HepG2 (cell line): ENCODE results near the gene SNAP25. TPM values are rescaled to one million over a fixed set of nuclear protein-coding genes. Genes with fewer than 3 reads are reported as not detected.

ENCODE experiments used
- ATAC-seq: fragments of 200-7000 bp; cut with Tn5 transposase; 3 replicates; pipeline ENCODE4 v1.9.1; 2020; ENCODE audit warnings: mild to moderate bottlenecking, moderate library complexity
- BruUV-seq: library from RNA; stranded (reverse); fragments of 400-500 nt; replicated peaks from 2 replicates; lab custom pipeline; 2021; lab: Mats Ljungman, UMichigan
- CTCF ChIA-PET: fragments of 300-600 bp; formaldehyde crosslinking; extraction: SDS; loops from one replicate; lab custom pipeline; 2021; ENCODE audit warnings: low total read pairs, inconsistent platforms, low intra/inter-chr PET ratio; lab: Yijun Ruan, JAX
- POLR2A ChIA-PET: fragments of 350-600 bp; sonication (Branson Sonifier 250); formaldehyde crosslinking; loops from one replicate; lab custom pipeline; 2020; ENCODE audit warnings: antibody characterized with exemption, inconsistent platforms; lab: Yijun Ruan, JAX
- DNase-seq: peaks from one replicate; pipeline ENCODE4 v3.0.0-alpha.2; 2015; ENCODE audit warnings: low spot score
- FAIRE-seq: peaks from 3 replicates; lab custom pipeline; 2011; peaks lifted over from hg19 to GRCh38; lab: Jason Lieb, UNC
- H2AFZ ChIP-seq: one replicate; pipeline ENCODE4 v1.6.1; 2011; ENCODE audit warnings: low read length, inconsistent platforms
- H3K27ac ChIP-seq: fragments of 300-600 bp; 3 replicates; pipeline ENCODE4 v1.8.0; 2011; ENCODE audit warnings: mixed run types, mild to moderate bottlenecking, mixed read lengths, low read length, inconsistent platforms; ENCODE audit not compliant: insufficient read depth; ENCODE audit errors: extremely low read length
- H3K27me3 ChIP-seq, 2 experiments: fragments of 200-600 bp in 1 of 2; 2 replicates in 1 of 2; 3 replicates in 1 of 2; pipeline versions ENCODE4 v1.6.0 to v1.8.0; 2011; ENCODE audit warnings: low read length in 2 of 2, mild to moderate bottlenecking in 2 of 2, moderate library complexity in 2 of 2, inconsistent platforms in 1 of 2; ENCODE audit not compliant: insufficient read depth in 2 of 2, control insufficient read depth in 1 of 2
- H3K36me3 ChIP-seq, 2 experiments: fragments of 200-600 bp in 1 of 2; replicated peaks in 1 of 2; 2 replicates in 1 of 2; 3 replicates in 1 of 2; pipeline versions ENCODE4 v1.5.1 to v1.8.0; 2011; ENCODE audit warnings: low read length in 2 of 2, inconsistent platforms in 1 of 2; ENCODE audit not compliant: insufficient read depth in 2 of 2, control insufficient read depth in 1 of 2
- H3K4me1 ChIP-seq: 2 replicates; pipeline ENCODE4 v1.5.1; 2012; ENCODE audit warnings: low read length, inconsistent platforms; ENCODE audit not compliant: insufficient read depth
- H3K4me2 ChIP-seq: 2 replicates; pipeline ENCODE4 v1.6.0; 2011; ENCODE audit warnings: low read depth, low read length, inconsistent platforms
- H3K4me3 ChIP-seq, 3 experiments: fragments of 200-600 bp in 1 of 3; sonication (generic), shearing (Covaris generic) in 1 of 3; replicated peaks in 1 of 3; 2 replicates each; pipeline ENCODE4 v1.5.1; 2011 to 2016; ENCODE audit warnings: low read length in 3 of 3, inconsistent platforms in 2 of 3, low read depth in 2 of 3, mild to moderate bottlenecking in 2 of 3, control low read depth in 1 of 3, mixed read lengths in 1 of 3; ENCODE audit not compliant: insufficient read depth in 1 of 3
- H3K79me2 ChIP-seq: one replicate; pipeline ENCODE4 v1.6.1; 2011; ENCODE audit warnings: low read length, inconsistent platforms; ENCODE audit not compliant: insufficient read depth
- H3K9ac ChIP-seq: 2 replicates; pipeline ENCODE4 v1.6.0; 2011; ENCODE audit warnings: mild to moderate bottlenecking, low read depth, low read length, inconsistent platforms; ENCODE audit not compliant: insufficient read depth
- H3K9me3 ChIP-seq: 2 replicates; pipeline ENCODE4 v1.5.1; 2012; ENCODE audit warnings: mild to moderate bottlenecking, low read length
- H4K20me1 ChIP-seq: 2 replicates; pipeline ENCODE4 v1.6.0; 2011; ENCODE audit warnings: inconsistent platforms, mild to moderate bottlenecking, low read length, moderate library complexity; ENCODE audit not compliant: insufficient read depth
- CTCF ChIP-seq: sonication (generic); formaldehyde crosslinking; IDR thresholded peaks from 2 replicates; pipeline ENCODE4 v1.5.0; 2020; ENCODE audit warnings: mild to moderate bottlenecking, missing genetic modification reagents, moderate library complexity
- ESRRA ChIP-seq: sonication (generic); formaldehyde crosslinking; IDR thresholded peaks from 2 replicates; pipeline ENCODE4 v1.5.1; 2020; ENCODE audit warnings: mild to moderate bottlenecking, low read depth, missing genetic modification reagents
- FOXO4 ChIP-seq: sonication (generic); formaldehyde crosslinking; conservative IDR thresholded peaks from 2 replicates; pipeline ENCODE4 v1.8.1; 2023; ENCODE audit warnings: missing genetic modification reagents
- NFKB2 ChIP-seq: sonication (generic); formaldehyde crosslinking; IDR thresholded peaks from 2 replicates; pipeline ENCODE4 v1.4.0; 2020; ENCODE audit warnings: missing genetic modification reagents, borderline replicate concordance
- SMC3 ChIP-seq: IDR thresholded peaks from 2 replicates; pipeline ENCODE4 v1.6.1; 2011; ENCODE audit warnings: low read length, improper control_type of control experiment
- STAG1 ChIP-seq: sonication (generic); formaldehyde crosslinking; IDR thresholded peaks from 2 replicates; pipeline ENCODE4 v1.4.0; 2020; ENCODE audit warnings: missing genetic modification reagents
- XRCC5 ChIP-seq: fragments of 200-400 bp; formaldehyde crosslinking; optimal IDR thresholded peaks from 2 replicates; pipeline ENCODE3; 2017; ENCODE audit warnings: mild to moderate bottlenecking, low read length
- ZNF784 ChIP-seq: sonication (generic); formaldehyde crosslinking; IDR thresholded peaks from 2 replicates; pipeline ENCODE4 v1.5.1; 2020; ENCODE audit warnings: missing genetic modification reagents, mild to moderate bottlenecking, borderline replicate concordance
- WGBS: methylation state at CpG from one replicate; pipeline ENCODE4 v1.1.6; 2017; ENCODE audit warnings: low lambda C conversion rate; 5-methylcytosine and 5-hydroxymethylcytosine counted together
- in situ Hi-C: cut with HindIII; loops from 2 replicates; pipeline ENCODE4 v1.10.0; 2017; ENCODE audit warnings: low pct_unique_long_range_greater_than_20kb; ENCODE audit not compliant: extremely low pct_ligation_motif_present
- intact Hi-C: fragments of 100-400 bp; cut with micrococcal nuclease; formaldehyde crosslinking; loops from one replicate; pipeline ENCODE4 v1.10.0; 2022; ENCODE audit not compliant: unreplicated experiment
- polyA plus RNA-seq, 8 experiments: library from polyadenylated mRNA; depleted of rRNA in 3 of 8; stranded (reverse) in 7 of 8; unstranded in 1 of 8; fragments of >200 nt; fragmentation: Illumina TruSeq in 4 of 8; extraction: Trizol in 4 of 8; gene quantifications; 2 replicates each; pipeline versions ENCODE4 v1.2.1 to v1.2.3, GENCODE V29; 2011 to 2016; ENCODE audit warnings: low read depth in 4 of 8, missing spikeins in 1 of 8, mixed read lengths in 1 of 8; ENCODE audit not compliant: insufficient read depth in 1 of 8
- total RNA-seq, 5 experiments: library from RNA; depleted of rRNA; stranded (reverse); fragments of >200 nt; fragmentation: Illumina TruSeq; extraction: Trizol; gene quantifications; 2 replicates each; pipeline ENCODE4 v1.2.3, GENCODE V29; 2016; ENCODE audit warnings: low read depth in 1 of 5

Gene SNAP25
- total and polyA plus RNA-seq, 2 of the 13 experiments (the other 11 are each of a cell fraction or from before 2014, with no cell fraction given): not detected

GRCh38 chr20:10178727-10179313 lies 39.8 kb upstream of the SNAP25 start (continued):
- TF ChIP-seq ESRRA (CRISPR knock-in tag) (no peak), FOXO4 (no peak), NFKB2 (CRISPR knock-in tag) (no peak)
- TF ChIP-seq, all 625 proteins: peak for 0

- Histone ChIP-seq H3K4me2 (no peak overlapping the region), H3K9ac (no peak overlapping the region), H3K36me3 (no peaks in the 10 kb centered on the region), H3K9me3 (no peaks in the 10 kb centered on the region), H3K27ac (no peak overlapping the region), H3K4me1 (no peaks in the 10 kb centered on the region), H3K79me2 (no peaks in the 10 kb centered on the region), H3K27me3 (peaks cover 0 to 2% of the 10 kb centered on the region in 2 experiments; a peak in 2 of 5 replicates), H2AFZ (no peak overlapping the region), H3K4me3 (no peak overlapping the region), H4K20me1 (no peaks in the 10 kb centered on the region)
- ChIA-PET POLR2A (no interaction called here), CTCF (no interaction called here)
- WGBS: 9% methylated on average over 4 of the region's 4 CpGs
- ATAC-seq (peak; percentile 86), DNase-seq (peak; percentile 19), FAIRE-seq (peak; percentile 26)
- TF ChIP-seq STAG1 (CRISPR knock-in tag) (peak; percentile 48), XRCC5 (peak; percentile 55), ZNF784 (CRISPR knock-in tag) (no peak), SMC3 (peak; percentile 18; the same call in 1 of the 2 replicates), CTCF (CRISPR knock-in tag) (peak; percentile 47)
- BruUV-seq: no TSS peak
- in situ Hi-C loops (no loop called here), intact Hi-C loops (no loop called here)
These were observed 38.9 kb upstream of the SNAP25 start for GRCh38 chr20:10179574-10180298.
